GM18861 (cell line): Measurements from ENCODE around the gene GLMN.

Source experiments
- ATAC-seq: cut with Tn5 transposase; IDR thresholded peaks from one replicate; pipeline ENCODE4 v1.9.1; 2021; ENCODE audit not compliant: unreplicated experiment

The GLMN gene

GRCh38 chr1:92298573-92299476, at the start of gene GLMN, which contains the start of gene RPAP2:
TSS of gene GLMN (minus strand) at chr1:92298987. CDS start at chr1:92297999, 988 bp downstream.
TSS of gene RPAP2 (plus strand) at chr1:92299059. CDS start at chr1:92299074, 15 bp downstream.
- peak; percentile 96 for ATAC-seq

GRCh38 chr1:92346866-92347640, 48.3 kb upstream of the GLMN start:
- no peak for ATAC-seq

GRCh38 chr1:92343061-92343460, 44.3 kb upstream of the GLMN start:
- no peak for ATAC-seq

- no peak for ATAC-seq
Observed at GRCh38 chr1:92342401-92342800, 43.6 kb upstream of the GLMN start.

- no peak for ATAC-seq
Observed at GRCh38 chr1:92340154-92340553, 41.4 kb upstream of the GLMN start.

- no peak for ATAC-seq
Observed at GRCh38 chr1:92333668-92334067, 34.9 kb upstream of the GLMN start.

- ATAC-seq = no peak
Observed at GRCh38 chr1:92329347-92330129, 30.8 kb upstream of the GLMN start.

GRCh38 chr1:92327794-92328193, 29.0 kb upstream of the GLMN start:
- ATAC-seq = no peak

- ATAC-seq = no peak
Observed at GRCh38 chr1:92326681-92327080, 27.9 kb upstream of the GLMN start.

GRCh38 chr1:92324784-92325183, 26.0 kb upstream of the GLMN start:
- ATAC-seq = no peak

GRCh38 chr1:92323473-92324453, 25.0 kb upstream of the GLMN start:
- ATAC-seq = no peak

- ATAC-seq = no peak
Observed at GRCh38 chr1:92317836-92318493, 19.2 kb upstream of the GLMN start.

- no peak for ATAC-seq
Observed at GRCh38 chr1:92315766-92316599, 17.2 kb upstream of the GLMN start.

- no peak for ATAC-seq
Observed at GRCh38 chr1:92314024-92314423, 15.2 kb upstream of the GLMN start.

GRCh38 chr1:92310185-92310597, 11.4 kb upstream of the GLMN start:
- peak; percentile 44 for ATAC-seq

GRCh38 chr1:92307980-92308379, 9.2 kb upstream of the GLMN start:
- ATAC-seq = no peak

GRCh38 chr1:92306020-92306419, 7.2 kb upstream of the GLMN start:
- no peak for ATAC-seq

- ATAC-seq = no peak
Observed at GRCh38 chr1:92301021-92301420, 2.2 kb upstream of the GLMN start.
